HG02943 (cell line): Measurements from ENCODE around the gene TPM4.

Experiments used
- ATAC-seq: cut with Tn5 transposase; IDR thresholded peaks from one replicate; pipeline ENCODE4 v1.9.1; 2021; ENCODE audit warnings: mild to moderate bottlenecking, low read depth, moderate library complexity; ENCODE audit not compliant: unreplicated experiment

The TPM4 gene

GRCh38 chr19:16041299-16041990 lies 34.9 kb upstream of the TPM4 start:
- no peak for ATAC-seq

DNA sequence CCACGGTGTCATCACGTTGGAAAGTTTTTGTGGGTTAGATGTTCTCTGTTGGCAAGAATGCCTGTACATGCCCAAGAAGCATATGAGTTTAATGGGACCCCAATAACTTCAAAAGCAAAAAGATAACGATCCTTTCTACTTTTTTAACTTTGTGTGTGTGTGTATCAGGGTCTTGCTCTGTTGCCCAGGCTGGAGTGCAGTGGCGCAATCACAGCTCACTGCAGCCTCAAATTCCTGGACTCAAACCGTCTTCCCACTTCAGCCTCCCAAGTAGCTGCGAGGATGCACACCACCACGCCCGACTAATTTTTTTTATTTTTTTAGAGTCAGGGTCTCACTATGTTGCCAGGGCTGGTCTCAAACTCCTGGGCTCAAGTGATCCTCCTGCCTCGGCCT lies 34.3 kb upstream of the TPM4 start:
- no peak for ATAC-seq

- no peak for ATAC-seq
Measured at GRCh38 chr19:16042533-16043085, 33.7 kb upstream of the TPM4 start.

- no peak for ATAC-seq
Measured at GRCh38 chr19:16043156-16043757, 33.0 kb upstream of the TPM4 start.

GRCh38 chr19:16044746-16045145 lies 31.5 kb upstream of the TPM4 start:
- no peak for ATAC-seq

DNA sequence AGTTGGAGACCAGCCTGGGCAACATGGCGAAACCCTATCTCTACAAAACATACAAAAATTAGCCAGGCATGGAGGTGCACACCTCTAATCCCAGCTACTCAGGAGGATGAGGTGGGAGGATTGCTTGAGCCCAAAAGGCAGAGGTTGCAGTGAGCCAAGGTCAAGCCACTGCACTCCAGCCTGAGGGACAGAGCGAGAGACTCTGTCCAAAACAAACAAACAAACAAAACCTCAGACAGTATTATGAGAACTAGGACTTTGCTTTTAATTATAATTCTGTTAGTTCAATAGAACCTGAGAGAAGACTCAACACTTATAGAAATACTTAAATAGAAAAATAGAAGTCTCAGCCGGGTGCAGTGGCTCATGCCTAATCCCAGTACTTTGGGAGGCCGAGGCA lies 31.1 kb upstream of the TPM4 start:
- no peak for ATAC-seq

- no peak for ATAC-seq
Measured at GRCh38 chr19:16045893-16046292, 30.4 kb upstream of the TPM4 start.

DNA sequence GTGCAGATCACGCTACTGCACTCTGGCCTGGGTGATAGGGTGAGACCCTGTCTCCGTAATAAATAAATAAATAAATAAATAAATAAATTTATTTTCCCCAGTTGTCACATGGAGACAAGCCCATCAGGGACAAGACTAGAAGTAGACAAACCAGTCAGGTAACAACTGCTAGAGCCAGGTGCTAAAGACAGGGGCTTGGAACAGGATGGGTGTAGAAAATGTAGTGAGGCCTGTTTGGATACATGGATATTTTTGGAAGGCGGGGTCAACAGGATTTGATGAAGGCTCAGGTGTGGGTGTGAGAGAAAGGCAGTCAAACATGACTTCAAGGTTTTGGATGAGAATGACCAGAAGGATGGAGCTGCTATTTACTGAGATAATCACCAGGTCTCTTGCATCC lies 27.7 kb upstream of the TPM4 start:
- no peak for ATAC-seq

DNA sequence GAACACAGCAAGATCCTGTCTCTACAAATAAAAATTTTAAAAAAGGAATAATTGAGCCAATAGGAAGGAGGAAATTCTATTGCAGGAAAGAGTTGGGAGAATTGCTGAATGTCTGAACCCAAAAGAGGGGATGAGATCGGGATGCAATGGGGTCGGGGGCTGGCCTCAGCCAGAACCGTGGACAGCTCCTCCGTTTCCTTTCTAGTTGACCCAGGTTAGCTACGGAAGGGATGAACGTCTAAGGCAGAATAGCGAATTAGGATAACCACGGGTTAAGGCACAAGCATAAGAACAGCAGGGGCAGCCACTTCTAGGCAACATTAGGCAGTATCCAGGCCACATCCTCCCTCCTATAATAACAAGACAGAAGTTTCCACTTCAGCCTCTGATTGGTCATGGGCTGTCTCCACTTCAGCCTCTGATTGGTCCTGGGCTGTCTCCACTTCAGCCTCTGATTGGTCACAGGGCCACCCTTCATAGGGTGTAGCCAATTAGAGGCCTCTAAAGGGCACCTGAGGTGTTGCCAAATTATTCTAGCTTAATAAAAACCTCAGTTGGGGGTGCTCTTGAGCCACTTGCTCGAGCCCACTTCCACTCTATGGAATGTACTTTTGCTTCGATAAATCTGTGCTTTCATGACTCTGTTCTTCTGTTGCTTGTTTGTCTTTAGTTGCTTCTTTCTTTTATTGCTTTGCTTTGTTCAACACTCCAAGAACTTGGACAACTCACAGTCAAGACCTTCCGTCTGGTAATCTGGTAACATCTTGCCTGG lies 24.9 kb upstream of the TPM4 start:
- ATAC-seq = no peak

- no peak for ATAC-seq
Measured at GRCh38 chr19:16052353-16052752, 23.9 kb upstream of the TPM4 start.

DNA sequence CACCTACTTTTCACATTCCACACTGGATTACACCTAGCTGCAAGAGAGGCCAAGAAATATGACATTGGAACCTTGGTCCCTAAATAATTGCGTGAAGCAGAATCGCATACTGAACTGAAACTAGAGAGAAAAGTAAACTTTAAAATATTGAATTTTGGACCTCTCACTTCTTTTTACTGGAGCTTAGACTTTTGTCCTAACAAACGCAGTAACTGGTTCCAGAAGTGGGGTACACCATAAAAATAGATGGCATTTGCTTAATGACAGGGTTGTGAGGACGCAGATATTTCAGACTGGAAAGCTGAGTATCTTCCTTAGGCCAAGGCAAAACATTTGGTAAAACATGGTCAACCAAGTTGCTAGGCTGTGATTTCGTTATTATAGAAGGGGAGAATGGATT lies 19.2 kb upstream of the TPM4 start:
- no peak for ATAC-seq

GRCh38 chr19:16060294-16060693 lies 16.0 kb upstream of the TPM4 start:
- no peak for ATAC-seq

- no peak for ATAC-seq
Measured at GRCh38 chr19:16061943-16062342, 14.4 kb upstream of the TPM4 start.

DNA sequence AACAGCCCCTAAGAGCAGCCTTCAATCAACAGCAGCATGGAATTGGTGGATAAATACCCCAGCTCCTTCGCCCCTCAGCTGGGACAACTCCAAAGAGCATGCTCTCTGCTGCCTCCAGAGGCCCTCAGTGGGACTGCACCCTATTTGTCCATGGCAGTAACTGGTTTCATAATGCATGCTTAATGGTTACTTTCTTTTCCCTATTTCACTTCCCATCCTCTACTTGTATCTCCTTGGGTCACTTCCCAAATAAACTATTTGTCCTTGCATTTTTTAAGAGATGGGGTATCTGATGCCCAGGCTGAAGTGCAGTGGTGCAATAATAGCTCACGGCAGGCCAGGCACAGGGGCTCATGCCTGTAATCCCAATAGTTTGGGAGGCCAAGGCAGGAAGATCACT lies 13.5 kb upstream of the TPM4 start:
- no peak for ATAC-seq

DNA sequence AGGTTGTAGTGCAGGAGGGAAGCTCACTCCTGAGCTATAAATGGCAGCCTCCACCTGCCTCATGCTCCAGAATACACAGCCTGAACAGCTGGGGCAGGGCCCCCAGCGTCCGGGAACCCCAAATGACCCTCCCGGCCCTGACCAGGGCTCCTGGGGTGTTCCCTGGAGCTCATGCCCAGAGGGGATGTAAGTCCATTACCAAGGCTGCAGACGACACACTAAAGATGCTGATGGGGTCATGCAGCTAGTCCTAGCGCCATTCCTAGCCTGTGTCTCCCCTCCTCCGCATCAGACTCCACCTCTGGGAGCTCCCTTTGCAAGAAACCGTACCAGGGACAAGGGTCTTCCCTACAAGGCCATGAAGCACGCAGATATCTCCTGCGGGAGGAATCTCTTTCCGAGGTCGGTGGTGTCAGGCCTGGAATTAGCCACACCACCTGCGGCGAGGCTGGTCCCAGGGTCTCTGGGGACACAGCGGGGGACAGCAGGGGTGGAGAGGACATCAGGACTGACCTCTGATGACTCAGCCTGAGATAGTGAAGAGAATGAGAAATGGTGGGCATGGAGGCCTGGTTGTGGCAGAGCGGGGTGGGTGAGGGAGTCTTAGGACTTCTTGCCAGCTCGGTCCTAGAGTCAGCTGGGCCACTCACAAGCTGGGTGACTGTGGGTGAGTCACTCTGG lies 11.9 kb upstream of the TPM4 start:
- no peak for ATAC-seq

DNA sequence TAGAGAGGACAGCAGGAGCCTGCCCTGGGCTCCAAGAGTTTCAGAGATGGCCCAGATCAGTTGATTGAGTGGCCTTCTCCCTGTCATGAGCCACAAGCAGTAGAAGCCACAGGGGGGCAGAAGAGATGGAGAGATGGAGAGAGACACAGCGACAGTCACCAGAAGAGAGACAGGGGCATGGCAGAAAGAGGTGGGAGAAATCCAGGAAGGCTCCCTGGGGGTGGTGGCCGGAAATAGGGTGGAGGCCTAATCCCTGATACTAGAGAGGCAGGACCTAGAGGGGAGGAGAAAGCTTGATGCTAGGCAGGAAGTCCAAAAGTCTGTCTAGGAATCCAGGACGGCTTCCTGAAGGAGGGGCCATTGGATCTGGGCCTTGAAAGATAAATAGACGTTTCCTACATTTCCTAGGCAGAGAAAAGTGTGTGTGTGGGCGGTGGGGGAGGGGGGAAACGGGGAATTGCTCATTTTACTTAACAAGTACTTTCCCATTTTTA lies 9.6 kb upstream of the TPM4 start:
- no peak for ATAC-seq

DNA sequence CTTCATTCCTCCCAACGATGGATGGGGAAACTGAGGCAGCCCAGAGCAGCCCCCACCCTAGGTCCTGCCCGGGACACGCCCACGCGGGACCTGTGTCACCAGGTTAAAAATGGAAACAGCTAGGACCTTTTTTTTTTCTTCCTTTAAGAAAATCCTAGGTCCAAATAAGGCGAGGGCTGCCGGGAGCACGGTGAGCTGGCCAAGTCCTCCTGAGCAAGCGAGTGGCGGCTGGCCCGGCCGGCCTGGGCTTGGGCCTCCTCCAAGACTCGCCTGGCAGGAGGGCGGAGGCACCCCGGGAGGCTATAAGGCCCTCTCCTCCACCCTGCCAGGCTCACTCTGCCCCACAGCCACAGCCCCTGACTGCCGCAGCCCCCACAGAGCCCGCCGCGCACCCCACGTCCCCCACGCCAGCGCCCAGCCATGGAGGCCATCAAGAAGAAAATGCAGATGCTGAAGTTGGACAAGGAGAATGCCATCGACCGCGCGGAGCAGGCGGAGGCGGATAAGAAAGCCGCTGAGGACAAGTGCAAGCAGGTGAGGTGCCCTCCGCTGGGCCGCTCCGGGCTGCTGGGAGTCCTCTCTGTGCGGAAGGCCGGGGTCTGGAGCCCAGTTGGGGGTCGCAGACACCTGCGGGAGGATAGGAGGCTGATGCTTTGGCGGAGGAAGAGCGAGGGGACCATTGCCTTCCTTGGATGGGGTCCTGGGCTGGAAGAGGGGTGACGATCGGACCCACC lies 8.9 kb upstream of the TPM4 start:
- no peak for ATAC-seq

- ATAC-seq = no peak
Measured at GRCh38 chr19:16068696-16069259, 7.5 kb upstream of the TPM4 start.

- ATAC-seq = no peak
Measured at GRCh38 chr19:16069813-16070365, 6.4 kb upstream of the TPM4 start.
